NB4 (cell line): ENCODE measurements around the gene SSTR4.

Experiments used
- MAX ChIP-seq: IDR thresholded peaks from 2 replicates; pipeline ENCODE4 v1.6.1; 2011; ENCODE audit warnings: low read depth, low read length
- MYC ChIP-seq: IDR thresholded peaks from 2 replicates; pipeline ENCODE4 v1.6.1; 2011; ENCODE audit warnings: low read depth, low read length
- POLR2A ChIP-seq: IDR thresholded peaks from 2 replicates; pipeline ENCODE4 v1.6.1; 2011; ENCODE audit warnings: mild to moderate bottlenecking; ENCODE audit not compliant: insufficient read length; ENCODE audit errors: extremely low read depth
- TF ChIP-seq, protein P1 (sequence below): IDR thresholded peaks from one replicate; pipeline ENCODE4 v1.5.1; 2012; ENCODE audit warnings: low read depth, low read length

- no peak for TF ChIP-seq POLR2A
- TF ChIP-seq, protein P1, sequence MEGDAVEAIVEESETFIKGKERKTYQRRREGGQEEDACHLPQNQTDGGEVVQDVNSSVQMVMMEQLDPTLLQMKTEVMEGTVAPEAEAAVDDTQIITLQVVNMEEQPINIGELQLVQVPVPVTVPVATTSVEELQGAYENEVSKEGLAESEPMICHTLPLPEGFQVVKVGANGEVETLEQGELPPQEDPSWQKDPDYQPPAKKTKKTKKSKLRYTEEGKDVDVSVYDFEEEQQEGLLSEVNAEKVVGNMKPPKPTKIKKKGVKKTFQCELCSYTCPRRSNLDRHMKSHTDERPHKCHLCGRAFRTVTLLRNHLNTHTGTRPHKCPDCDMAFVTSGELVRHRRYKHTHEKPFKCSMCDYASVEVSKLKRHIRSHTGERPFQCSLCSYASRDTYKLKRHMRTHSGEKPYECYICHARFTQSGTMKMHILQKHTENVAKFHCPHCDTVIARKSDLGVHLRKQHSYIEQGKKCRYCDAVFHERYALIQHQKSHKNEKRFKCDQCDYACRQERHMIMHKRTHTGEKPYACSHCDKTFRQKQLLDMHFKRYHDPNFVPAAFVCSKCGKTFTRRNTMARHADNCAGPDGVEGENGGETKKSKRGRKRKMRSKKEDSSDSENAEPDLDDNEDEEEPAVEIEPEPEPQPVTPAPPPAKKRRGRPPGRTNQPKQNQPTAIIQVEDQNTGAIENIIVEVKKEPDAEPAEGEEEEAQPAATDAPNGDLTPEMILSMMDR = no peak
- TF ChIP-seq MAX = no peak
- TF ChIP-seq MYC = no peak
These were observed 34.7 kb upstream of the SSTR4 start for GRCh38 chr20:23000232-23000947.
